GDM1 (cell line): ENCODE results near the gene CROCC.
"Not testable (repeated sequence)": the region's sequence is repeated elsewhere in the genome, so short reads cannot be mapped to it uniquely, and the experiment has no call there.

ENCODE experiments used
- DNase-seq: peaks from one replicate; lab custom pipeline; 2025; lab: John Stamatoyannopoulos, UW

Gene CROCC

DNA sequence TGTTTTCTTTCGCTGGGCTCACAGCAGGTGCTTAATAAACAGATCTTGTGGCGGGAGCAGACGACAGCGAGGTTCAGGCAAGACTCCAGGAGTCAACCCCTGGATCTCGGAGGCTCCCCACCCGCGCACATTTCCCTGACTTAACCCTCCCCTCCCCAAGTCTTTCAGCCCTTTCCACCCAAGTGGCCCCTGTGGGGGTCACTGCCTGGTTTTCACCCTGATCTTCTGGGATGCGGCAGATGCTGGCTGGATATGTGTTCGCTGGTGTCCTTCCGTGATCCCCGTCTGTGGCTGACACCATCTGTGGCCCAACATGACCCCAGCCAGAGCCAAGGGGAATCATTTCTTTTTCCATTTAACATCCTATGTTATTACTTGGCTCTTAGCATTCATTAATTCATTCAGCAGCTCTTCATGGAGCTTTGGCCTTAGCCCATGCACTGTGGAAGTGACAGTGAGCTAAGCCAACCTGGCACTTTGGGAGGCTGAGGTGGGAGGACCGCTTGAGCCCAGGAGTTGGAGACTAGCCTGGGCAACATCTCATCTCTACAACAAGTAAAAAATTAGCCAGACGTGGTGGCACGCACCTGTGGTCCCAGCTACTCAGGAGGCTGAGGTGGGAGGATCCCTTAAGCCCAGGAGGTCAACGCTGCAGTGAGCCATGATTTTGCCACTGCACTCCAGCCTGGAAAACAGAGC, 6.7 kb upstream of the CROCC start:
- DNase-seq = not testable (repeated sequence)

DNA sequence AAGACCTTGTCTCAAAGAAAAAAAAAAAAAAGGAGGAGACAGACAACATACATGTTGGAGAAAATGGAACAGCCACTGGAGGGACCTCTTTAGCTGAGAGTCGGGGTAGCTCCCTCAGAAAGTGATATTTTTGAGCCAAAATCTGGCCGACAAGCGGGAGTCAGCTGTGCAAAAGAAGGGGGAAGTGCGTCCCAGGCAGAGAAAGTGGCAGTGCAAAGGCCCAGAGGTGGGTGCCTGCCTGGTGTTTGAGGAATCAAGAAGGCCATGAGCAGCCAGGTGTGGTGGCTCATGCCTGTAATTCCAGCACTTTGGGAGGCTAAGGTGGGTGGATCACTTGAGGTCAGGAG, 6.1 kb upstream of the CROCC start:
- no peak for DNase-seq

DNA sequence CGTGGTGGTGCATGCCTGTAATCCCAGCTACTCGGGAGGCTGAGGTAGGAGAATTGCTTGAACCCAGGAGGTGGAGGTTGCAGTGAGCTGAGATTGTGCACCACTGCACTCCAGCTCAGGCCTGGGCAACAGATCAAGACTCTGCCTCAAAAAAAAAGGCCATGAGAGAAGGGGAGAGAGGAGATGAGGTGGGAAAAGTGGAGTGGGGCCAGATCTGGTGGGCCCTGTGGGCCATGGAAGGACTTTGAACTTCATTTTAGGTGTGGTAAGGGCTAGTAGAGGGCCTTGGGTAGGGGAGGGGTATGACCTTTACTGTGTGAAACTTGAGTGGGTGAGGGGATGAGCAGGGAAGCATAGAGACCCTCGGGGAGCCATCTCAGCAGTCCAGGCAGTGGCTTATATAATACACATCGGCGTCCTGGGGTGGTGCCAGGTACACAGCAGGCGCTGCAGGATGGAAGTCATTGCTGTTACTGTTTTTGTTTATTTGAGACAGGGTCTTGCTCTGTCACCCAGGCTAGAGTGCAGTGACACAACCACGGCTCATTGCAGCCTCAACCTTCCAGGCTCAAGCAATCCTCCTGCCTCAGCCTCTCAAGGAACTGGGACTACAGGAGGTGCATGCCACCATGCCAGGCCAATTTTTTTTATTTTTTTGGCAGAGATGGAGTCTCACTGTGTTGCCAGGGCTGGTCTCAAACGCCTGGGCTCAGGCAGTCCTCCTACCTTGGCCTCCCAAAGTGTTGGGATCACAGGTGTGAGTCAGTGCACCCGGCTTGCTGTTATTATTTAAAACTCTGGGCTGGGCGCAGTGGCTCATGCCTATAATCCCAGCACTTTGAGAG, 5.5 kb upstream of the CROCC start:
- not testable (repeated sequence) for DNase-seq

DNA sequence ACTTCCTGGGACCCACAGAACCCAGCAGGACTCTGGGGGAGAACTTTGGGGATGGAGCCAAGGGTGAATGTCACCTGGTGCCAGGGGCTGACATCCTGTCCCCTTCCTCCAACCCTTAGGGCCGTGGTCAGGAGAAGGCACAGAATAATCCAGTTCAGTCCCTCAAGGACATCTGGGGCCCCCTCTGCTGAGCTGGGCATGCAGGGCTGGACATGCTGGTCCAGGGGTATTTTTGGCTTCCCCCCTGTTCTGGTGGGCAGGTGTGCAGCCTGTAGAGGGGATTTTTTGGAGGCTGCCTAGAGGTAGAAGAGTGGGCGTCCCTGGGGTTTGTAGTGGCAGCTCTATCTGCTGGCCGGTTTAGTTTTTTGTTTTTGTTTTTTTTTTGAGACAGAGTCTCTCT, 3.4 kb upstream of the CROCC start:
- DNase-seq = no peak

DNA sequence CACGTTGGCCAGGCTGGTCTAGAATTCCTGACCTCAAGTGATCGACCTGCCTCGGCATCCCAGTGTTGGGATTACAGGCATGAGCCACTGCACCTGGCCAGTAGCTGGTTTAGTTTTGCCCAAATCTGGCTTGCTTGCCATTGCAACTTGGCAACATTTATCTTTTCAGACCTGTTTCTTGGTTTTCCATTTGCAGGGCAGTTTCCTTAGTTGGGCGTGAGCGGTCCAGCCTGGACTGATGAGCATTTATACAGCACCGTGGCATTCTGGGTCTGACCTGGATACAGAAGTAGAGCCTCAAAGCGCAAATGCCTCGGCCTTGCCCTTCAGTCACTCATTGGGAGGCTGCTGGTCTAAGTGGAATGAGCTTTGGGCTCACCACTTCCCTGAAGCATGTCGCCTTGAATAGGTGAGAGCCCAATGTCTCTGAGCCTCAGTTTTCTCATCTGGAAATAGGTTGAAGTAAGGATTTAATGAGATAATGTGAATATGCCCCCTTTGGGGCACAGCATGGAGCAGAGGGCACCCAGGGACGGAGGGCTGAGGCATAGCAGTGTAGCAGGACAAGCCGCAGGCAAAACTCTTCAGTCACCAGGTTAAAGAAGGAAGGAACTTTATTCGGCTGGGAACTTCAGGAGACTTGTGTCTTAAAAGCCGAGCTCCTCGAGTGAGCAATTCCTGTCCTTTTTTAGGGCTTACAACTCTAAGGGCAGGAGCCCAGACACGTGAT, 2.6 kb upstream of the CROCC start:
- not testable (repeated sequence) for DNase-seq

DNA sequence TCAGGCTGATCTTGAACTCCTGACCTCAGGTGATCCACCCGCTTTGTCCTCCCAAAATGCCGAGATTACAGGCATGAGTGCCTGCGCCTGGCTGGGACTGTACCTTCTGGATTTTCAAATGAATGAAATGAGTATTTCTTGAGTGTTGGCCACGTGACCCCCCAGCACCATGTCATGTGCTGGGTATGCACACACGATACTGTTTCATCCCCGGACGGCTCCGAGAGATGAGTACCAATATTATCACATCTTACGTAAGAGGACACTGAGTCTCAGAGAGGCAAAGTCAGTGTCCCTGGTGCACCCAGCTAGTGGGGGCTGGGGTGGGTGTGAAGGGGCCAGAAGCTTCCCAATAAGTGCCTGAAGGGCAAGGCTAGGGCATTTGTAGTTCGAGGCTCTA, 780 bp upstream of the CROCC start:
- no peak for DNase-seq

DNA sequence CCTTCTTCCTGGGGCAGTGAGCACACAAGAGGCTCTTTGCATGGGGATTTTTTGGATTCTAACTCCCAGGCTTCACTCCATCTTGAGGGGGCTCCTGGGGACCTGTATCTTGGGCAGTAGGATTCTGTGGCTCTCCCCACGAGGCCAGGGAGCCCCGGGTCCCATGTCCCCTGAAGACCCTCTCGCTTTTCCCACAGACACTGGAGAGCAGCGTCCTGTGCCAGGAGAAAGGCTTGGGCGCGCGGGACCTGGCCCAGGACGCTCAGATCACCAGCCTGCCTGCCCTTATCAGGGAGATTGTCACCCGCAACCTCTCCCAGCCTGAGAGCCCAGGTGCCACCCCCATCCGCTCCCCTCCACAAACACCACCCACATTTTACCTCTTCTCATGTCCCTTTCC, 735 bp downstream of the CROCC start:
- DNase-seq = no peak

DNA sequence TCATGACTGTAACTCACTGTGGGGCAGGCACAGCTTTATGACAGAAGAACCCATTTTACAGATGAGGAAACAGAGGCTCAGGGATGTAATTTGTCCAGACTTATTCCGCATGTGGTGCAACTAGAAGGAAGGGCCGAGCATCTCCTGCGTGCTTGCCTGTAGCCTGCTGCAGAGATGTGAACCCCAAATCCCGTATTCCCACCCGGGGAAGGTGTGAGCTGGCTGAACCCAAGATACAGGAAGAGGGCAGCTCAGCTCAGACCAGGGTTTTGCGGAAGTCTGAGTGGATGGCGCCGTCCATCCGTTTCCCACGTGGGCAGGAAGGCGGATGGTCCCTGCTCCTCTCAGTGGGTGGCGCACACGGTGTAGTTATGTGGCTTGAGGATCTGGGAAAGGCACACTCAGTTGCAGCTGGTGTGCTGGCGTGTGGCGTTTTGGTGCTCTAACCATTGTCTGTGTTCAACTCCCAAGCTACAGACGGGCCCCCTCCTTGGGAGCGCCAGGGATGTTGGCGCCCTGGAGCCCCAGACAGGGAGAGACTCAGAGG, 1.2 kb downstream of the CROCC start:
- DNase-seq = no peak

DNA sequence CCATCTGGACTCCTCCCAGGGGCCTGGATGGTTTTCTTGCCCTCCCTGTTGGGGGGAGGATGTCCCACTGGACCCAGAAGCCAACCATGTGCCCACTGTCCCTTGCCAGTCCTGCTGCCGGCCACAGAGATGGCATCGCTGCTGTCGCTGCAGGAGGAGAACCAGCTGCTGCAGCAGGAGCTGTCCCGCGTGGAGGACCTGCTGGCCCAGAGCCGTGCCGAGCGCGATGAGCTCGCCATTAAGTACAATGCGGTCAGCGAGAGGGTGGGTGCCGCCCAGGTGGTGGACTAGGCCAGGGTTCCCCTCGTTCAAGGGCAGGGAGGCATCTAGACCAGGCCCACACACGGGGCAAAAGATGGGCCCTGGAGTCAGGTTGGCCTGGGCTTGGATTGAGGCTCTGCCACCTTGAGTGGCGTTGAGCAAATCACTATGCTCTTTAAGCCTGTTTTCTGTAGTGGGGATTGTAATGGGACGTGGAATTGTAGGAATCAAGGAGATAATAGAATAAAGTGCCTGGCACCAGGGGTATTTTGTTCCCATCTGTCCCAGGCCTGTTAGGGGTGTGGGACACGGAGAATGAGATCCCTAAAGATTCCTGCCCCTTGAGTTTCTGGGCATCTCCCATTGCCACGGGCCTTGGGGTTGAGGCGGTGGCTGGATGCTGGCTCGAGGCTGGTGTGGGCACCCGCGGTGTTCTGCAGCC, 2.6 kb downstream of the CROCC start:
- no peak for DNase-seq

DNA sequence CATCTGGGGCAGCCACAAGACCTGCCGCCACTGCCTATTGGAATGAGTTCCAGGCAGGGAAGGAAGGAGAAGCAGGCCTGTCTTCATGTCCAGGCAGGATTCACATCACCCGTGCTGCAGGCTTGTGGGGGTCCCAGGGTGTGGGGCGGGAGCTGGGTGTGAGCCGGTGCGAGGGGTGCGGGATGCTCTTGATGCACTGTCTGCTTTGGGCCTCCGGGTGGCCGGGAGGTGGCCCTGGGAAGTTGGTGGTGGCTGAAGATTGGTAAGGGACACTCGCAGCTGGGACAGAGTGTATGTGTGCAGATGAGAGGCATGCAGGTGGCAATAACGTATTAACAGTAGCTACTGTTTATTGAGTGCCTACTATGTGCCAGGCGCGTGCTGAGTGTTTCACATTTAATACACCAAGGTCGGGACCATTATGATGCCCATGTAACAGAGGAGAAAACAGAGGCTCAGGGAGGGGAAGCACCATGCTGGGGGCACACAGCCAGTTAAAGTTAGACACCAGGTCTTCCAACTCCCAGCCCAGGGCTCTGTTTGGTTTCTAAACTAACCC, 3.3 kb downstream of the CROCC start:
- no peak for DNase-seq

DNA sequence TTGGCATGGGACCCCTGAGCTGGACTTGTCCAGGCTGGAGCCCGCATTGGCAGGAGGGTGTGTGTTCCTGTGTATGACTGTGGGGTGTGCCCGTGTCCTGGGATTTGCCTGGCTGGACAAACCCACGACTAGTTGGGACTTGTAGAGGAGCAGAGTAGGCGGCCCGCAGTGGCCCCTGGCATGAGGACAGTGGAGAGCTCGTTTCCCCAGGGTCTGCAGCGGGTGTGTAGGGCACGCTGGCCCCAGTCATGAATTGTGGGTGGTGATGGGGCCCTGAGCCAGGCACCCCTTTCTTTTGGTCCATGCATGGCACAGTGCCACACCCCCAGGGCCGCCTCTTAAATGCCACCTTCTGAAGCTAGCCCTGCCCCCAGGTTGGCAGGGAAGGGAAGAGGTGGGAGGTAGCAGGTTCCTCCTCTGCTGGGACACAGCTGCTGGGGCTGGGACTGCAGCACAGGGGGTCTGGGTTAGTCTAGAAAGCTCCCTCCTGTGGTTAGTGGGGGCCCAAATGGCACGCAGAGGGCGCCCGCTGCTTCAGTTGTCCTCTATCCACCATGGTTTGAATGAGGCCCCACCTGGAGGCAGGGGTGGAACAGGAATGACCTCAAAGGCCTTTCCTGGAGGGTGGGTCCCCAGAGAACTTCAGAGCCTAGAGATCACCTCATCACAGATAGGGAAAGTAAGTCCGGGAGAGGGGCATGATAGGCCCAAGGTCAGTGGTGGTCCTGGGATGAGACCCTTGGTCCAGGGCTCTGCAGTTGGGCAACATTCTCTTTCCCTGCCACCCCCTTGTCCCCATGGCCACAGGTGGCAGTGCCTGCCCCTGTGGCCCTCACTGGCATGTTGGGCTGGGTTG, 4.1 kb downstream of the CROCC start:
- DNase-seq = no peak

DNA sequence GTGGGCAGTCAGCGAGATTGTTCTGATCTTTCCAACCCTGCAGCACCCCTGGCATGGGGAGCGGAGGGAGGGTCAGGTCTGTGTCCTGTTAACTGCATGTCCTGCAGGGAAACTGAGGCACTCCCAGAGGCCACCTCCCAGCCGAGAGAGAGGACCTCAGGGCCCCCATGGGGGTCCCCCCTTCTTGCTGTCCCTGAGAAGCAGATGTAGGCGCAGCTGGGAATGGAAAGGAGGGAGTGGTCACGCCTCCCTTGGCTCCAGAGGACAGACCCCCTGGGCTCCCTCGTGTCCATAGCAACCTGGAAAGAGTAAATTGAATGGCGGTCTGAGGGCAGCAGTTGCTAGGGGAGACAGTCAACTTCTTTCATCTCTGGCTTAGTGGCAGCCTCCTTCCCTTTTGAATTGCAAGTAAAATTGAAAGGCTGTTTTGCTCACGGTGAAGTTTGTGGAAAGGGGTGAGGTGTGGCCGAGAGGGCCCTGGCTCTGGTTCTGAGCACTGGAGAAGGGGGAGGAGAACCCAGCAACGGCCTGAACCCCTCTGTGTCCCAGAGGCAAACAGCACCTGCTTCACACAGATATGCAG, 4.9 kb downstream of the CROCC start:
- DNase-seq = no peak

DNA sequence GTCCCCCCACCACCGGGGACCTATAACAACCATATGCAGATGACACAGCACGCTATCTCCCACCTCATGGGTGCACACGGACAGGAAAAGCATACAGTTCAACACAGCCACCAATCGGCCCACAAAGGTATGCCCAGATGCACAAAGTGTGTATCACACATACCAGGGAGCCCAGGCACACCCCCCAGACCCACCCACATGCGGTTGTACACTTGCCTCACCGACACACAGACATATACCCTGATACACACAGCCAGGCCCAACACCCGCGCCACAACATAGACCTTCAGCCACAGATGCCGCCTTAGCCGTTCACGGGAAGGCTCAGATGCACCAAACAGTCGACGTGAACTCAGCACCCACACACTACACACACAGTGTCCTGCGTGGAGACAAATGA, 5.5 kb downstream of the CROCC start:
- DNase-seq = no peak

DNA sequence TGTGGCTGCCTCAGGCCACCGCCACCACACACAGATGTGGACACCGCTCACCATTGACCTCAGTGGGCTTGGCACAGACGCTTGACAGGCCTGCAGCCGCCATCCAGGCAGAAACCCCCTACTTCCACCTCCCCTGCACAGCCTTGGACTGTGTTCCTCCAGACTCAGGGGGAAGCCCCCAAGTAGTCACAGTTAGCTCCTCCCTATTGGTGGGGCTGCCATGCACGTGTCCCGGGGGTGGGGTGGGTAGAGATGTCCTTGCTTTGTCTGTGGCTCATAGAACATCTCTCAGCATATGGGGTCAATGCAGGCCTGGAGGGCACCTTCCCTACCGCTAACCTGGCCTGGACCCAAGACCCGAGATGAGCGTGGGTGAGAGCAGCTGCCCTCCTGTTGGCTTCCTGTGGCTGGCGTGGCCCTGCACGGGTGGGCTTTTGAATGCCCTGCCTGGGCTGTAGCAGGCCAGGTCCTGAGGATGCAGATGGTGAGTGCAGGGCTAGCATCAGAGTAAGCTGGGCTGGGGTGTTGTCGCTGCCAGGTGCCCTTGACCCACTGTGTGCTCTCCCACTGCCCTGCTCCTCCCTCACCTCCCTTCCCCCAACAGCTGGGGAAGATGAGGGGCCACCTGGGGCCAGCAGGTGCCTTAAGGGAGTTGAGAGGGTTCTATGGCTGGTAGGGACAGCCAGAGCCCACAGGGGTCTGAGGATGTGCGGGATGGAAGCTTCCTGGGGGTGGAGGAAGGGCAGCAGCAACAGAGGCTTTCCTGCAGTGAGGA, 6.2 kb downstream of the CROCC start:
- no peak for DNase-seq

DNA sequence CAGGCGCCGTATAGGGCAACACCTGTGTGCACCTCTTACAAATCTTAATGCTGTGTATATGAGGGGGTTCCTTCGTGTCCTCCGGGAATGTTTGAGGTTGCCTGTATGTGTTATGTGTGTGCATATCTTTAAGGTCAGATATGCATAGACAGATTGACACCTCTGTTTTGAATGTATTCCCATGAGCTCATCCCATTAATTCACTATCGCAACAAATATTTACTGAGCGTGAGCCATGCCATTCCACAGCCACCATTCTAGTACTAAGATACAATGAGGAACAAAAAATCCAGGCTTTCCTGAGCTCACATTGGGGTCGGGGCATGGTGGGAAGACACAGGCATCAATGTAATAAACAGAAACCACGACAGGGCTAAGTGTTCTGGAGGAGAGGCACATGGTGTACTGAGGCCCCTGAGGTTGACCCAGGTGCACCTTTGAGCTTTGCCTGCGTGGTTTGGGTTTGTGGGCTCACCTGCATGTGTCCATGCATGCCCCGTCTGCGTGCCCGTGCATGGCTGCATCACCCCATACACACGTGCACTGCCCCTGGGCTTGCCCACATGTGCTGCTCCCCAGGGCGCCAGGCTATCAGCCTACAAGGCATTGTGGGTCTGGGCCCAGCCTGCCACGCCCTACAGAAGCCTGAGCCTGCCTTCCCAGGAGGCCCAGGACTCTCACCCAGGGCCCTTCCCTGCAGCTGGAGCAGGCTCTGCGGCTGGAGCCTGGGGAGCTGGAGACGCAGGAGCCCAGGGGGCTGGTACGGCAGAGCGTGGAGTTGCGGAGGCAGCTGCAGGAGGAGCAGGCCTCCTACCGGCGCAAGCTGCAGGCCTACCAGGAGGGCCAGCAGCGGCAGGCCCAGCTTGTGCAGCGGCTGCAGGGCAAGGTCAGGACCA, 7.7 kb downstream of the CROCC start:
- DNase-seq = not testable (repeated sequence)

DNA sequence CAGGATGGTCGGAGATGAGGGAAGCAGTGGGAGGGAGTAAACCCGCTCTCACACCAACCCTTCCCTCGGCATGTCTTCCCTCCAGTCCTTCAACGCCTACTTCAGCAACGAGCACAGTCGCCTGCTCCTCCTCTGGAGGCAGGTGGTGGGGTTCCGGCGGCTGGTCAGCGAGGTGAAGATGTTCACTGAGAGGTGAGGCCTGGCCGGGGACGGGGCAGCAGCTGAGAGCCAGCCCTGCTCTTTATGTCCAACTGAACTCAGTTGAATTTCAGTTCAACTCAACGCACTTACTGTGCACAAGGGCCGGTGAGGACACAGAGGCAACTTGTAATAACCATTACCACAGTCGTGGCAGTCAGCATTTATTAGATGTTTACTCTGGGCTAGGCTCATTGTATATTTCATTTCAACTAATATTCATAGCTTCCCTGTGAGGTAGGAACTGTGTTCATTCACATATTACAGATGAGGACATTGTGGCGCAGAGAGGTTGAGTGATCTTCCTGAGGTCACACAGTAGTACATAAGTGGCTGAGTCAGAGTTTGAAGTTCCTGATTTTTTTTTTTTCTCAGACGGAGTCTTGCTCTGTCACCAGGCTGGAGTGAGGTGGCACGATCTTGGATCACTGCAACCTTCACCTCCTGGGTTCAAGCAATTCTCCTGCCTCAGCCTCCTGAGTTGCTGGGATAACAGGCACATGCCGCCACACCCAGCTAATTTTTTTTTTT, 9.6 kb downstream of the CROCC start:
- not testable (repeated sequence) for DNase-seq

DNA sequence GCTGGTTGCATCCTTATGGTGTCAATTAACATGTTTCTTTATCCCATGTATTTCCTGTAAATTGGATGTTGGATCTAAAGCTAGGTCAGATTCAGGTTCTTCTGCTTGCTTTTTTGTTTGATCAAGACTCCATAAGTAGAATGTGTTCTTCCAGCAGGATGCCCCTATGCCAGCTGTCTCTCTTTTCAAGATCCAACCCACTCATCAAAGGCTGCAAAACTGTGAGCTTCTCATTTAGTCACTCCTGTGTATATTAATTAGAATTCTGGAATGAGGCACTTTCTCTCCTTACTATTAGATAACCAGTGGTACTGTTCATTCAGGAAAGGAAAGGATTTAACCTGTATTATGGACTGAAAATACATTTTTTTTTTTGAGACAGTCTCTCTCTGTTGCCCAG, 12.2 kb downstream of the CROCC start:
- not testable (repeated sequence) for DNase-seq

DNA sequence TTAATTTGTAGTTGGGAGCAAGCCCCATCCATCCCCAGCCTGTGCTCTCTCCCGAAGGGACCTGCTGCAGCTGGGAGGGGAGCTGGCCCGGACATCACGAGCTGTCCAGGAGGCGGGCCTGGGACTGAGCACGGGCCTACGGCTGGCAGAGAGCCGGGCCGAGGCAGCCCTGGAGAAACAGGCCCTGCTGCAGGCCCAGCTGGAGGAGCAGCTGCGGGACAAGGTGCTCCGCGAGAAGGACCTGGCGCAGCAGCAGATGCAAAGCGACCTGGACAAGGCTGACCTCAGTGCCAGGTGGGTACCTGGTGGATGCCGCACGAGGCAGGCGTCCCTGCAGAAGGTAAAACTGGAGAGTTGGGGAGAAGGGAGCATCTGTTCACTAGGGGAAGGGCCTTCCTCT, 14.8 kb downstream of the CROCC start:
- DNase-seq = not testable (repeated sequence)
